Spleen (tissue), 11 donors: ENCODE data around the gene ARSD. TPM values are rescaled to one million over a fixed set of nuclear protein-coding genes. Genes with fewer than 3 reads are reported as not detected.

ENCODE experiments used
- DNase-seq: peaks from one replicate; pipeline ENCODE4 v3.0.0-alpha.2; 2020
- H3K27ac ChIP-seq, 8 donors: fragments of 200-600 bp; sonication (generic) in 7 of 8; 1 replicate in 4 of 8; 2 replicates in 4 of 8; pipeline versions ENCODE4 v1.5.0 to v1.8.0; 2016 to 2021; ENCODE audit warnings: inconsistent platforms in 4 of 8, mild to moderate bottlenecking in 4 of 8, moderate library complexity in 1 of 8
- H3K27me3 ChIP-seq, 7 donors: fragments of 200-600 bp; sonication (generic) in 6 of 7; replicated peaks in 1 of 7; 1 replicate in 4 of 7; 2 replicates in 3 of 7; pipeline versions ENCODE4 v1.5.0 to v1.8.0; 2016 to 2021; ENCODE audit warnings: inconsistent platforms in 3 of 7, mild to moderate bottlenecking in 1 of 7
- H3K36me3 ChIP-seq, 6 donors: fragments of 200-600 bp; sonication (generic) in 5 of 6; 1 replicate in 4 of 6; 2 replicates in 2 of 6; pipeline versions ENCODE4 v1.5.0 to v1.8.0; 2016 to 2021; ENCODE audit warnings: inconsistent platforms in 2 of 6
- H3K4me1 ChIP-seq, 6 donors: fragments of 200-600 bp; sonication (generic) in 5 of 6; 1 replicate in 3 of 6; 2 replicates in 3 of 6; pipeline versions ENCODE4 v1.5.0 to v1.8.0; 2016 to 2021; ENCODE audit warnings: inconsistent platforms in 3 of 6
- H3K4me3 ChIP-seq, 8 donors: fragments of 200-600 bp; sonication (generic) in 7 of 8; 1 replicate in 4 of 8; 2 replicates in 4 of 8; pipeline versions ENCODE4 v1.5.0 to v1.8.0; 2016 to 2021; ENCODE audit warnings: inconsistent platforms in 4 of 8, mild to moderate bottlenecking in 4 of 8, moderate library complexity in 2 of 8
- H3K9me3 ChIP-seq, 8 donors: fragments of 200-600 bp; sonication (generic) in 7 of 8; 1 replicate in 4 of 8; 2 replicates in 4 of 8; pipeline versions ENCODE4 v1.5.0 to v1.8.0; 2016 to 2021; ENCODE audit warnings: inconsistent platforms in 4 of 8
- CTCF ChIP-seq, 11 experiments: fragments of 200-600 bp in 7 of 11; fragments of 450-650 bp in 4 of 11; sonication (generic) in 4 of 11; IDR thresholded peaks in 8 of 11; conservative IDR thresholded peaks in 3 of 11; 1 replicate in 7 of 11; 2 replicates in 4 of 11; pipeline versions ENCODE4 v1.4.0 to v1.8.0; 2016 to 2021; ENCODE audit warnings: antibody characterized with exemption in 11 of 11, inconsistent platforms in 4 of 11, mild to moderate bottlenecking in 1 of 11
- POLR2A ChIP-seq, 3 donors: fragments of 450-650 bp; IDR thresholded peaks; one replicate each; pipeline ENCODE4 v1.5.1; 2017; ENCODE audit warnings: antibody characterized with exemption in 3 of 3, mild to moderate bottlenecking in 1 of 3
- POLR2AphosphoS5 ChIP-seq, 3 donors: sonication (generic); formaldehyde crosslinking; IDR thresholded peaks; one replicate each; pipeline ENCODE4 v1.5.1; 2017; ENCODE audit warnings: antibody characterized with exemption in 3 of 3
- WGBS, 5 donors: extraction: QIAGEN DNeasy Blood & Tissue Kit in 3 of 5; methylation state at CpG; one replicate each; pipeline versions ENCODE4 v1.1.5 to v1.1.7; 2013 to 2018; 5-methylcytosine and 5-hydroxymethylcytosine counted together
- intact Hi-C: fragments of 100-400 bp; cut with DNase I; formaldehyde crosslinking; loops from one replicate; pipeline ENCODE4 v1.15.0; 2023; ENCODE audit warnings: low total_unique reads
- polyA plus RNA-seq, 3 donors: library from polyadenylated mRNA; stranded (reverse); fragments of 200-250 nt; gene quantifications; one replicate each; pipeline ENCODE4 v1.2.1, GENCODE V29; 2013
- total RNA-seq, 7 donors: library from RNA; depleted of rRNA in 3 of 7; stranded (reverse); fragments of >200 nt in 3 of 7; fragmentation: NEBNext Ultra II Directional in 4 of 7; extraction: Animal tissue kit (Norgen Biotek cat#: 25700) in 4 of 7; gene quantifications; one replicate each; pipeline versions ENCODE4 v1.1.0 to v1.2.1, GENCODE V29; 2016 to 2021
- donor health status: healthy with polysubstance abuse.
- donor health status: DM: no; HTN: no; CAD: no; lungs with moderate emphysema.
- donor health status: DM: no; HTN: no; CAD: no.
- donor health status: Bipolar disorder and iron deficiency.
- donor health status: healthy.
- donor health status: DM: no; HTN: no; CAD: no.
- donor health status: DM: yes; HTN: yes; CAD: no.

Gene ARSD
- total and polyA plus RNA-seq, 10 donors, result 2.8 to 22.0 (median 12.8) TPM

- Histone ChIP-seq H3K9me3 (peaks cover 0 to 5% (median 0%) of the 10 kb centered on the region in 8 donors), H3K4me1 (peaks cover 0 to 6% (median 0%) of the 10 kb centered on the region in 6 donors), H3K36me3 (no peaks in the 10 kb centered on the region), H3K4me3 (no peak overlapping the region), H3K27me3 (peaks cover 0 to 28% (median 0%) of the 10 kb centered on the region in 7 donors), H3K27ac (no peak overlapping the region)
- intact Hi-C loops, result no loop called here
- DNase-seq, result no peak
- TF ChIP-seq POLR2AphosphoS5 (IDR thresholded peaks at IDR 0.05) (no peak), POLR2A (IDR thresholded peaks at IDR 0.05) (no peak), CTCF (IDR thresholded peaks at IDR 0.05 in 8 of 11, conservative IDR thresholded peaks at IDR 0.05 in 3 of 11) (no peak)
- WGBS, 5 donors, result 77 to 100% (median 86%) methylated on average over 2 to 6 of the region's 6 CpGs
Measured at GRCh38 chrX:2969021-2969420, 39.9 kb upstream of the ARSD start.

GRCh38 chrX:2967998-2968909 lies 39.1 kb upstream of the ARSD start:
- Histone ChIP-seq H3K4me1 (peaks cover 0 to 6% (median 0%) of the 10 kb centered on the region in 6 donors), H3K9me3 (peaks cover 0 to 5% (median 0%) of the 10 kb centered on the region in 8 donors), H3K36me3 (no peaks in the 10 kb centered on the region), H3K4me3 (peak overlapping the region in 4 of 8 donors; percentile 2 to 35 (median 12)), H3K27ac (no peak overlapping the region), H3K27me3 (peaks cover 0 to 28% (median 0%) of the 10 kb centered on the region in 7 donors)
- DNase-seq, result no peak
- no peak for TF ChIP-seq POLR2AphosphoS5 (IDR thresholded peaks at IDR 0.05)
- TF ChIP-seq POLR2A (IDR thresholded peaks at IDR 0.05), result no peak
- no peak for TF ChIP-seq CTCF (IDR thresholded peaks at IDR 0.05 in 8 of 11, conservative IDR thresholded peaks at IDR 0.05 in 3 of 11)
- WGBS, 5 donors, result 35 to 51% (median 49%) methylated on average over 19 to 27 of the region's 27 CpGs
- intact Hi-C loops, result no loop called here

- peaks cover 0 to 6% (median 0%) of the 10 kb centered on the region in 6 donors for H3K4me1 ChIP-seq
- peaks cover 0 to 30% (median 0%) of the 10 kb centered on the region in 7 donors for H3K27me3 ChIP-seq
- no peak for DNase-seq
- intact Hi-C loops, result no loop called here
- H3K9me3 ChIP-seq, result peaks cover 0 to 5% (median 0%) of the 10 kb centered on the region in 8 donors
- H3K4me3 ChIP-seq, result no peak overlapping the region
- no peaks in the 10 kb centered on the region for H3K36me3 ChIP-seq
- WGBS, 5 donors, result 83 to 89% (median 84%) methylated on average over 11 to 14 of the region's 14 CpGs
- no peak for TF ChIP-seq POLR2A (IDR thresholded peaks at IDR 0.05)
- TF ChIP-seq POLR2AphosphoS5 (IDR thresholded peaks at IDR 0.05), result no peak
- no peak for TF ChIP-seq CTCF (IDR thresholded peaks at IDR 0.05 in 8 of 11, conservative IDR thresholded peaks at IDR 0.05 in 3 of 11)
- no peak overlapping the region for H3K27ac ChIP-seq
Measured at GRCh38 chrX:2967584-2967983, 38.4 kb upstream of the ARSD start.

GRCh38 chrX:2967012-2967411 lies 37.9 kb upstream of the ARSD start:
- DNase-seq, result no peak
- TF ChIP-seq CTCF (IDR thresholded peaks at IDR 0.05 in 8 of 11, conservative IDR thresholded peaks at IDR 0.05 in 3 of 11) (no peak), POLR2A (IDR thresholded peaks at IDR 0.05) (no peak), POLR2AphosphoS5 (IDR thresholded peaks at IDR 0.05) (no peak)
- peaks cover 0 to 6% (median 0%) of the 10 kb centered on the region in 6 donors for H3K4me1 ChIP-seq
- H3K27ac ChIP-seq, result no peak overlapping the region
- 84 to 98% (median 88%) methylated on average over 3 of the region's 3 CpGs for WGBS, 5 donors
- no peak overlapping the region for H3K4me3 ChIP-seq
- peaks cover 0 to 2% (median 0%) of the 10 kb centered on the region in 8 donors for H3K9me3 ChIP-seq
- no peaks in the 10 kb centered on the region for H3K36me3 ChIP-seq
- peaks cover 0 to 31% (median 0%) of the 10 kb centered on the region in 7 donors for H3K27me3 ChIP-seq
- intact Hi-C loops, result no loop called here
